Lower lobe of right lung (tissue), 2 donors: ENCODE results near the gene NAPB. TPM values are rescaled to one million over a fixed set of nuclear protein-coding genes. Genes with fewer than 3 reads are reported as not detected.
A peak's percentile ranks its signal among the peaks of the same experiment; 100 is the strongest.

Experiments used
- ATAC-seq, 2 donors: fragments of 200-7000 bp; cut with Tn5 transposase; one replicate each; pipeline ENCODE4 v1.9.1; 2020 to 2022; ENCODE audit warnings: mild to moderate bottlenecking in 2 of 2, moderate library complexity in 2 of 2
- DNase-seq: peaks from one replicate; pipeline ENCODE4 v3.0.0-alpha.2; 2020
- H3K27ac ChIP-seq: fragments of 200-600 bp; one replicate; pipeline ENCODE4 v1.8.0; 2022
- H3K27me3 ChIP-seq: fragments of 200-600 bp; one replicate; pipeline ENCODE4 v1.8.0; 2022; ENCODE audit warnings: low read depth
- H3K36me3 ChIP-seq: fragments of 200-600 bp; one replicate; pipeline ENCODE4 v1.8.0; 2022; ENCODE audit warnings: mild to moderate bottlenecking
- H3K4me1 ChIP-seq: fragments of 200-600 bp; one replicate; pipeline ENCODE4 v1.8.0; 2022
- H3K4me3 ChIP-seq: fragments of 200-600 bp; one replicate; pipeline ENCODE4 v1.8.0; 2022; ENCODE audit warnings: mild to moderate bottlenecking
- H3K9me3 ChIP-seq: fragments of 200-600 bp; one replicate; pipeline ENCODE4 v1.8.0; 2022
- CTCF ChIP-seq: fragments of 200-600 bp; IDR thresholded peaks from one replicate; pipeline ENCODE4 v1.8.0; 2022; ENCODE audit warnings: antibody characterized with exemption, mild to moderate bottlenecking
- intact Hi-C: fragments of 100-400 bp; cut with DNase I; formaldehyde crosslinking; loops from one replicate; pipeline ENCODE4 v1.11.0; 2022
- total RNA-seq: library from RNA; stranded (reverse); fragmentation: NEBNext Ultra II Directional; extraction: Animal tissue kit (Norgen Biotek cat#: 25700); gene quantifications from one replicate; pipeline ENCODE4 v1.2.1, GENCODE V29; 2021
- donor health status: DM: no; HTN: yes; CAD: no; lungs with severe emphysema.

The NAPB gene
- total RNA-seq, 1 donor from 2014 or later = 11.0 TPM

GRCh38 chr20:23358563-23358906 is 62.8 kb downstream of the NAPB start:
- Histone ChIP-seq H3K4me3 (peak overlapping the region; percentile 67), H3K27me3 (no peaks in the 10 kb centered on the region), H3K9me3 (no peaks in the 10 kb centered on the region), H3K27ac (peak overlapping the region; percentile 95), H3K36me3 (peaks cover 22% of the 10 kb centered on the region), H3K4me1 (peaks cover 33% of the 10 kb centered on the region)
- intact Hi-C loops = no loop called here
- DNase-seq (no peak), ATAC-seq (no peak)
- no peak for TF ChIP-seq CTCF

- intact Hi-C loops = no loop called here
- ATAC-seq = peak; percentile 90 to 91
These were observed 63.3 kb downstream of the NAPB start for GRCh38 chr20:23357767-23358562.

GRCh38 chr20:23356203-23356602 is 65.1 kb downstream of the NAPB start:
- Histone ChIP-seq H3K36me3 (peaks cover 23% of the 10 kb centered on the region), H3K4me1 (peaks cover 36% of the 10 kb centered on the region), H3K27ac (no peak overlapping the region), H3K4me3 (no peak overlapping the region), H3K27me3 (no peaks in the 10 kb centered on the region), H3K9me3 (no peaks in the 10 kb centered on the region)
- TF ChIP-seq CTCF = no peak
- ATAC-seq (no peak), DNase-seq (no peak)
- intact Hi-C loops = no loop called here

More at GRCh38 chr20:23357767-23358562, 63.3 kb downstream of the NAPB start:
- TF ChIP-seq CTCF = peak; percentile 10
- Histone ChIP-seq H3K36me3 (peaks cover 23% of the 10 kb centered on the region), H3K27me3 (no peaks in the 10 kb centered on the region), H3K27ac (peak overlapping the region; percentile 95), H3K4me3 (peak overlapping the region; percentile 67), H3K9me3 (no peaks in the 10 kb centered on the region), H3K4me1 (peaks cover 27% of the 10 kb centered on the region)
- peak; percentile 100 for DNase-seq

- peak overlapping the region; percentile 90 for H3K4me3 ChIP-seq
- intact Hi-C loops = no loop called here
- no peaks in the 10 kb centered on the region for H3K27me3 ChIP-seq
- no peak for TF ChIP-seq CTCF
- H3K27ac ChIP-seq = peak overlapping the region; percentile 97
- H3K4me1 ChIP-seq = peaks cover 27% of the 10 kb centered on the region
- no peaks in the 10 kb centered on the region for H3K9me3 ChIP-seq
- DNase-seq = peak; percentile 70
- H3K36me3 ChIP-seq = peaks cover 23% of the 10 kb centered on the region
- ATAC-seq = peak; percentile 38 to 39
These were observed 70.1 kb downstream of the NAPB start for GRCh38 chr20:23350904-23351838.

- intact Hi-C loops = no loop called here
- no peak for TF ChIP-seq CTCF
- no peaks in the 10 kb centered on the region for H3K27me3 ChIP-seq
- peaks cover 19% of the 10 kb centered on the region for H3K36me3 ChIP-seq
- peak; percentile 96 for ATAC-seq
- peak within 1 kb of the TSS; percentile 97 for H3K27ac ChIP-seq
- peak within 1 kb of the TSS; percentile 90 for H3K4me3 ChIP-seq
- no peaks in the 10 kb centered on the region for H3K9me3 ChIP-seq
- DNase-seq = peak; percentile 95
- H3K4me1 ChIP-seq = peaks cover 27% of the 10 kb centered on the region
These were observed 70.9 kb downstream of the NAPB start, which contains the start of gene NXT1 for GRCh38 chr20:23350196-23350903. TSS of gene NXT1 (plus strand) at chr20:23350791. CDS start at chr20:23354042, 3,251 bp downstream.
